ENCODE data around the gene ADCY4. TPM values are rescaled to one million over a fixed set of nuclear protein-coding genes. Genes with fewer than 3 reads are reported as not detected.
A peak's percentile ranks its signal among the peaks of the same experiment; 100 is the strongest.

The ADCY4 gene
- total RNA-seq, 1 donor from 2014 or later: 74.6 TPM

DNA sequence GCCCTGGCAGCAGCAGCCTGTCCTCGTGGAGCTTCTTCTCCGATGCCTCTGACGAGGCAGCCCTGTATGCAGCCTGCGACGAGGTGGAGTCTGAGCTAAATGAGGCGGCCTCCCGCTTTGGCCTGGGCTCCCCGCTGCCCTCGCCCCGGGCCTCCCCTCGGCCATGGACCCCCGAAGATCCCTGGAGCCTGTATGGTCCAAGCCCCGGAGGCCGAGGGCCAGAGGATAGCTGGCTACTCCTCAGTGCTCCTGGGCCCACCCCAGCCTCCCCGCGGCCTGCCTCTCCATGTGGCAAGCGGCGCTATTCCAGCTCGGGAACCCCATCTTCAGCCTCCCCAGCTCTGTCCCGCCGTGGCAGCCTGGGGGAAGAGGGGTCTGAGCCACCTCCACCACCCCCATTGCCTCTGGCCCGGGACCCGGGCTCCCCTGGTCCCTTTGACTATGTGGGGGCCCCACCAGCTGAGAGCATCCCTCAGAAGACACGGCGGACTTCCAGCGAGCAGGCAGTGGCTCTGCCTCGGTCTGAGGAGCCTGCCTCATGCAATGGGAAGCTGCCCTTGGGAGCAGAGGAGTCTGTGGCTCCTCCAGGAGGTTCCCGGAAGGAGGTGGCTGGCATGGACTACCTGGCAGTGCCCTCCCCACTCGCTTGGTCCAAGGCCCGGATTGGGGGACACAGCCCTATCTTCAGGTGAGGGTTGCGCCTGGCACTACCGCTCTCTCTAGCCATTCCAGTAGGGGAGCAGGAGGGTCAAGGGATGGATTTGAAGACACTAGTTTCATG lies 35.2 kb upstream of the ADCY4 start:
- TF ChIP-seq, protein P1, sequence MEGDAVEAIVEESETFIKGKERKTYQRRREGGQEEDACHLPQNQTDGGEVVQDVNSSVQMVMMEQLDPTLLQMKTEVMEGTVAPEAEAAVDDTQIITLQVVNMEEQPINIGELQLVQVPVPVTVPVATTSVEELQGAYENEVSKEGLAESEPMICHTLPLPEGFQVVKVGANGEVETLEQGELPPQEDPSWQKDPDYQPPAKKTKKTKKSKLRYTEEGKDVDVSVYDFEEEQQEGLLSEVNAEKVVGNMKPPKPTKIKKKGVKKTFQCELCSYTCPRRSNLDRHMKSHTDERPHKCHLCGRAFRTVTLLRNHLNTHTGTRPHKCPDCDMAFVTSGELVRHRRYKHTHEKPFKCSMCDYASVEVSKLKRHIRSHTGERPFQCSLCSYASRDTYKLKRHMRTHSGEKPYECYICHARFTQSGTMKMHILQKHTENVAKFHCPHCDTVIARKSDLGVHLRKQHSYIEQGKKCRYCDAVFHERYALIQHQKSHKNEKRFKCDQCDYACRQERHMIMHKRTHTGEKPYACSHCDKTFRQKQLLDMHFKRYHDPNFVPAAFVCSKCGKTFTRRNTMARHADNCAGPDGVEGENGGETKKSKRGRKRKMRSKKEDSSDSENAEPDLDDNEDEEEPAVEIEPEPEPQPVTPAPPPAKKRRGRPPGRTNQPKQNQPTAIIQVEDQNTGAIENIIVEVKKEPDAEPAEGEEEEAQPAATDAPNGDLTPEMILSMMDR (IDR thresholded peaks at IDR 0.05; ENCODE audit: unreplicated experiment): no peak
- H3K27ac Mint-ChIP-seq (ENCODE audit: unreplicated experiment): no peak overlapping the region
- no peak for DNase-seq (ENCODE audit: low spot score)
- H3K4me1 Mint-ChIP-seq (ENCODE audit: unreplicated experiment): peaks cover 16% of the 10 kb centered on the region
- peaks cover 9% of the 10 kb centered on the region for H3K27me3 Mint-ChIP-seq (ENCODE audit: unreplicated experiment)
- H3K36me3 Mint-ChIP-seq (ENCODE audit: low read depth, unreplicated experiment): no peaks in the 10 kb centered on the region
- H3K9me3 Mint-ChIP-seq (ENCODE audit: unreplicated experiment): no peaks in the 10 kb centered on the region
- H3K4me3 Mint-ChIP-seq (ENCODE audit: unreplicated experiment): no peak overlapping the region

DNA sequence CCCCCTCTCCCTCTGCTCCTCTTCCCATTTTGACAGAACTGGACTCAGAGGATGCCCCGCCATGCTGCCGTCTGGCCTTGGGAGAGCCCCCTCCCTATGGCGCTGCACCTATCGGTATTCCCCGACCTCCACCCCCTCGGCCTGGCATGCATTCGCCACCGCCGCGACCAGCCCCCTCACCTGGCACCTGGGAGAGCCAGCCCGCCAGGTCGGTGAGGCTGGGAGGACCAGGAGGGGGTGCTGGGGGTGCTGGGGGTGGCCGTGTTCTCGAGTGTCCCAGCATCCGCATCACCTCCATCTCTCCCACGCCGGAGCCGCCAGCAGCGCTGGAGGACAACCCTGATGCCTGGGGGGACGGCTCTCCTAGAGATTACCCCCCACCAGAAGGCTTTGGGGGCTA lies 34.6 kb upstream of the ADCY4 start:
- H3K4me3 Mint-ChIP-seq (ENCODE audit: unreplicated experiment): peak overlapping the region; percentile 77
- peaks cover 9% of the 10 kb centered on the region for H3K27me3 Mint-ChIP-seq (ENCODE audit: unreplicated experiment)
- H3K27ac Mint-ChIP-seq (ENCODE audit: unreplicated experiment): no peak overlapping the region
- H3K9me3 Mint-ChIP-seq (ENCODE audit: unreplicated experiment): no peaks in the 10 kb centered on the region
- TF ChIP-seq, protein P1 (IDR thresholded peaks at IDR 0.05; ENCODE audit: unreplicated experiment): no peak
- H3K4me1 Mint-ChIP-seq (ENCODE audit: unreplicated experiment): peaks cover 19% of the 10 kb centered on the region
- no peak for DNase-seq (ENCODE audit: low spot score)
- no peaks in the 10 kb centered on the region for H3K36me3 Mint-ChIP-seq (ENCODE audit: low read depth, unreplicated experiment)

DNA sequence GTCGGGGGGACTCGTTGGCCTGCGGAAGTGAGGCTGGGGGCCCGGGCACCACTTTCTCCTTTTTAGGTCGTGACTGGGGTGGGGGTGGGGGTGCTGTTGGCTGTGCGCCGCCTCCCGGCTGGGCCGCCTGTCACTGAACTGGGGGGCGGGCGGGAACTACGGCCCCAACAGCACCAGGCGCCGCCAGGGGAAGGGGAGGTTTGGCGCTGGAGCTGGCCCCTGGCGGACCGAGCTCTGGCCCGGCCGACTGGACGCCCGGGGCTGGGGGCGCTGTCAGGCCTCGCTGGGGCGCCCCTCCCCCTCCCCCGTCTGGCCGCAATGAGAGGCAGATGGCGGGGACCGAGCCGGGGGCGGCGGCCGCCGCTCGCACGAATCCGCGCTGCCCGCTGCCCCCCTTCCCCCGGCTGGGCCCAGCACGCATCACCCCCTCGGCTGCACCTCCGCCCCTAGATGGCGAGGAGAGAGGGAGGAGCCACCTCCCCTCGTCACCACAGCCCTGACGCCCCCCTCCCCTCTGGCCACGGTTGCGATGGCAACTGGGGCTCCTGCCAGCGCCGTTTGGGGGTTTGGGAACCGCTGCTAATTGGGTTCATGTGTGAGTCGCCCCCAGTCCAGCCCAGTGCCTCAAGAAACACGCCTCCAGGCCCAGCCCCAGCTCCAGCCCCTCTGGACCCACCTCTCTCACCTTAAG lies 33.8 kb upstream of the ADCY4 start:
- peak; percentile 41 for DNase-seq (ENCODE audit: low spot score)
- no peaks in the 10 kb centered on the region for H3K9me3 Mint-ChIP-seq (ENCODE audit: unreplicated experiment)
- H3K27ac Mint-ChIP-seq (ENCODE audit: unreplicated experiment): no peak overlapping the region
- H3K4me3 Mint-ChIP-seq (ENCODE audit: unreplicated experiment): peak overlapping the region; percentile 91
- TF ChIP-seq, protein P1 (IDR thresholded peaks at IDR 0.05; ENCODE audit: unreplicated experiment): no peak
- no peaks in the 10 kb centered on the region for H3K36me3 Mint-ChIP-seq (ENCODE audit: low read depth, unreplicated experiment)
- peaks cover 19% of the 10 kb centered on the region for H3K4me1 Mint-ChIP-seq (ENCODE audit: unreplicated experiment)
- H3K27me3 Mint-ChIP-seq (ENCODE audit: unreplicated experiment): peaks cover 9% of the 10 kb centered on the region

DNA sequence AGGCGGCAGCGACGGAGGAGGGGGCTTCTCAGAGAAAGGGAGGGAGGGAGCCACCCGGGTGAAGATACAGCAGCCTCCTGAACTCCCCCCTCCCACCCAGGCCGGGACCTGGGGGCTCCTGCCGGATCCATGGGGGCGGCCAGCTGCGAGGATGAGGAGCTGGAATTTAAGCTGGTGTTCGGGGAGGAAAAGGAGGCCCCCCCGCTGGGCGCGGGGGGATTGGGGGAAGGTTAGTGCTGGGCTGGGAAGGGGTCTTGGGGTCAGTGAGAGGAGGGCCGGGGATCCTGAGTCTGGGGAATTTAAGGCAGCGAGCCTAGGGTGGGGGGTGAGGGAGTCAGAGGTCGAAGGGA lies 33.3 kb upstream of the ADCY4 start:
- Mint-ChIP-seq H3K27ac (ENCODE audit: unreplicated experiment) (no peak overlapping the region), H3K4me1 (ENCODE audit: unreplicated experiment) (peaks cover 19% of the 10 kb centered on the region)

More for the DNA sequence above, 33.3 kb upstream of the ADCY4 start:
- Mint-ChIP-seq H3K36me3 (ENCODE audit: low read depth, unreplicated experiment) (no peaks in the 10 kb centered on the region), H3K27me3 (ENCODE audit: unreplicated experiment) (peaks cover 9% of the 10 kb centered on the region), H3K4me3 (ENCODE audit: unreplicated experiment) (peak overlapping the region; percentile 91), H3K9me3 (ENCODE audit: unreplicated experiment) (no peaks in the 10 kb centered on the region)
- TF ChIP-seq, protein P1 (IDR thresholded peaks at IDR 0.05; ENCODE audit: unreplicated experiment): no peak
- no peak for DNase-seq (ENCODE audit: low spot score)

Measured in endothelial cell (in vitro differentiated cells).